Activated naive CD8-positive, alpha-beta T cell treated with anti-CD3 and anti-CD28 coated beads, Interleukin-2, amount 10 ng/mL, durations not matched to agents 7 days and 5 days (primary cell): ENCODE results near the gene WDR4. TPM values are rescaled to one million over a fixed set of nuclear protein-coding genes. Genes with fewer than 3 reads are reported as not detected.
"Not testable (repeated sequence)": the region's sequence is repeated elsewhere in the genome, so short reads cannot be mapped to it uniquely, and the experiment has no call there.

Experiments used
- ATAC-seq: fragments of 150-1000 bp; cut with Tn5 transposase; one replicate; pipeline ENCODE4 v1.10.0; 2021; ENCODE audit warnings: low read depth, moderate library complexity
- POLR2A ChIA-PET: fragments of 350-600 bp; sonication (Branson Sonifier 250); formaldehyde crosslinking; loops from one replicate; lab custom pipeline; 2021; ENCODE audit warnings: antibody characterized with exemption; lab: Charles Lee
- DNase-seq: peaks from one replicate; pipeline ENCODE4 v3.0.0; 2021
- H3K27ac Mint-ChIP-seq: one replicate; pipeline ENCODE4 v1.8.0; 2022; ENCODE audit warnings: mild to moderate bottlenecking, mixed read lengths
- H3K27me3 Mint-ChIP-seq: one replicate; pipeline ENCODE4 v1.8.0; 2022; ENCODE audit warnings: mild to moderate bottlenecking, moderate library complexity, mixed read lengths
- H3K36me3 Mint-ChIP-seq: one replicate; pipeline ENCODE4 v1.8.0; 2021; ENCODE audit warnings: mild to moderate bottlenecking, mixed read lengths
- H3K4me1 Mint-ChIP-seq: one replicate; pipeline ENCODE4 v1.8.0; 2021; ENCODE audit warnings: mixed read lengths
- H3K4me3 Mint-ChIP-seq: one replicate; pipeline ENCODE4 v1.8.0; 2022; ENCODE audit warnings: mild to moderate bottlenecking, moderate library complexity, mixed read lengths
- H3K9me3 Mint-ChIP-seq: one replicate; pipeline ENCODE4 v1.8.0; 2021; ENCODE audit warnings: mixed read lengths
- total RNA-seq, 2 experiments: library from RNA; stranded (reverse); gene quantifications; one replicate each; pipeline ENCODE4 v1.2.3, GENCODE V29; 2021

Gene WDR4
- total RNA-seq, 2 experiments from 2014 or later, result 27.2 to 28.5 TPM

GRCh38 chr21:42836767-42837301 is 42.5 kb downstream of the WDR4 start:
- DNase-seq (peak; percentile 25), ATAC-seq (no peak)
- peaks cover 18% of the 10 kb centered on the region for H3K4me1 Mint-ChIP-seq
- no peaks in the 10 kb centered on the region for H3K36me3 Mint-ChIP-seq
- H3K27me3 Mint-ChIP-seq, result no peaks in the 10 kb centered on the region
- H3K4me3 Mint-ChIP-seq, result no peak overlapping the region
- POLR2A ChIA-PET, result no interaction called here
- no peaks in the 10 kb centered on the region for H3K9me3 Mint-ChIP-seq
- no peak overlapping the region for H3K27ac Mint-ChIP-seq

GRCh38 chr21:42836402-42836666 is 43.0 kb downstream of the WDR4 start:
- POLR2A ChIA-PET, result no interaction called here

GRCh38 chr21:42835611-42836401 is 43.5 kb downstream of the WDR4 start:
- POLR2A ChIA-PET, result no interaction called here
- Mint-ChIP-seq H3K36me3 (no peaks in the 10 kb centered on the region), H3K4me1 (peaks cover 27% of the 10 kb centered on the region), H3K4me3 (no peak overlapping the region), H3K9me3 (no peaks in the 10 kb centered on the region), H3K27ac (peak overlapping the region; percentile 23), H3K27me3 (no peaks in the 10 kb centered on the region)
- no peak for ATAC-seq
- DNase-seq, result peak; percentile 10

More at GRCh38 chr21:42836402-42836666, 43.0 kb downstream of the WDR4 start:
- ATAC-seq, result no peak
- Mint-ChIP-seq H3K4me1 (peaks cover 23% of the 10 kb centered on the region), H3K27ac (no peak overlapping the region), H3K4me3 (no peak overlapping the region), H3K27me3 (no peaks in the 10 kb centered on the region), H3K9me3 (no peaks in the 10 kb centered on the region), H3K36me3 (no peaks in the 10 kb centered on the region)
- DNase-seq, result peak; percentile 8

- no peaks in the 10 kb centered on the region for H3K9me3 Mint-ChIP-seq
- H3K4me1 Mint-ChIP-seq, result peaks cover 31% of the 10 kb centered on the region
- no peak for ATAC-seq
- DNase-seq, result peak; percentile 6
- peaks cover 3% of the 10 kb centered on the region for H3K36me3 Mint-ChIP-seq
- H3K4me3 Mint-ChIP-seq, result no peak overlapping the region
- no peak overlapping the region for H3K27ac Mint-ChIP-seq
- POLR2A ChIA-PET, result no interaction called here
- peaks cover 5% of the 10 kb centered on the region for H3K27me3 Mint-ChIP-seq
Measured at GRCh38 chr21:42835211-42835610, 44.1 kb downstream of the WDR4 start.

GRCh38 chr21:42834726-42835191 is 44.6 kb downstream of the WDR4 start:
- Mint-ChIP-seq H3K4me1 (peaks cover 31% of the 10 kb centered on the region), H3K4me3 (no peak overlapping the region), H3K27me3 (peaks cover 5% of the 10 kb centered on the region), H3K27ac (no peak overlapping the region), H3K9me3 (no peaks in the 10 kb centered on the region), H3K36me3 (peaks cover 3% of the 10 kb centered on the region)
- POLR2A ChIA-PET, result no interaction called here
- ATAC-seq (no peak), DNase-seq (peak; percentile 22)

- Mint-ChIP-seq H3K27me3 (peaks cover 10% of the 10 kb centered on the region), H3K9me3 (no peaks in the 10 kb centered on the region), H3K27ac (peak overlapping the region; percentile 9), H3K4me1 (peaks cover 31% of the 10 kb centered on the region), H3K36me3 (peaks cover 3% of the 10 kb centered on the region), H3K4me3 (no peak overlapping the region)
- DNase-seq (peak; percentile 28), ATAC-seq (no peak)
- POLR2A ChIA-PET, result interaction anchor here (1.3 kb wide), 1 partner anchor 219 kb away, joined by 8 read pairs; no protein-coding TSS in a partner anchor
Measured at GRCh38 chr21:42833859-42834725, 45.2 kb downstream of the WDR4 start.

GRCh38 chr21:42833439-42833815 is 45.9 kb downstream of the WDR4 start:
- H3K27me3 Mint-ChIP-seq, result peaks cover 15% of the 10 kb centered on the region
- peaks cover 3% of the 10 kb centered on the region for H3K36me3 Mint-ChIP-seq
- POLR2A ChIA-PET, result interaction anchor here (0.6 to 1.3 kb wide), 2 partner anchors 218 to 236 kb away, joined by 3 to 8 read pairs; no protein-coding TSS in a partner anchor
- H3K27ac Mint-ChIP-seq, result peak overlapping the region; percentile 48
- no peaks in the 10 kb centered on the region for H3K9me3 Mint-ChIP-seq
- DNase-seq (peak; percentile 59), ATAC-seq (peak; percentile 78)
- H3K4me3 Mint-ChIP-seq, result peak overlapping the region; percentile 62
- H3K4me1 Mint-ChIP-seq, result peaks cover 31% of the 10 kb centered on the region

- Mint-ChIP-seq H3K4me1 (peaks cover 31% of the 10 kb centered on the region), H3K4me3 (peak overlapping the region; percentile 62), H3K27me3 (peaks cover 26% of the 10 kb centered on the region)
- not testable (repeated sequence) for H3K36me3 Mint-ChIP-seq, ATAC-seq, H3K9me3 Mint-ChIP-seq, H3K27ac Mint-ChIP-seq, DNase-seq
- POLR2A ChIA-PET, result interaction anchor here (0.7 to 1.3 kb wide), 2 partner anchors 217 to 239 kb away, joined by 4 to 8 read pairs; no protein-coding TSS in a partner anchor
Measured at GRCh38 chr21:42832321-42832630, 47.1 kb downstream of the WDR4 start.

- H3K9me3 Mint-ChIP-seq, result no peaks in the 10 kb centered on the region
- H3K4me3 Mint-ChIP-seq, result peak overlapping the region; percentile 51
- peaks cover 3% of the 10 kb centered on the region for H3K36me3 Mint-ChIP-seq
- no peak overlapping the region for H3K27ac Mint-ChIP-seq
- POLR2A ChIA-PET, result interaction anchor here (0.7 kb wide), 2 partner anchors 146 to 237 kb away, joined by 3 to 4 read pairs; no protein-coding TSS in a partner anchor
- H3K4me1 Mint-ChIP-seq, result peaks cover 31% of the 10 kb centered on the region
- ATAC-seq (no peak), DNase-seq (peak; percentile 45)
- H3K27me3 Mint-ChIP-seq, result peaks cover 40% of the 10 kb centered on the region
Measured at GRCh38 chr21:42830456-42831455, 48.6 kb downstream of the WDR4 start.

GRCh38 chr21:42829954-42830353 is 49.4 kb downstream of the WDR4 start:
- H3K9me3 Mint-ChIP-seq, result no peaks in the 10 kb centered on the region
- peak; percentile 7 for DNase-seq

GRCh38 chr21:42829417-42829816 is 49.9 kb downstream of the WDR4 start:
- H3K27ac Mint-ChIP-seq, result no peak overlapping the region
- POLR2A ChIA-PET, result no interaction called here
- no peaks in the 10 kb centered on the region for H3K9me3 Mint-ChIP-seq
- ATAC-seq (no peak), DNase-seq (no peak)
- H3K27me3 Mint-ChIP-seq, result peaks cover 53% of the 10 kb centered on the region
- H3K4me3 Mint-ChIP-seq, result no peak overlapping the region
- peaks cover 3% of the 10 kb centered on the region for H3K36me3 Mint-ChIP-seq
- peaks cover 31% of the 10 kb centered on the region for H3K4me1 Mint-ChIP-seq

More at GRCh38 chr21:42829954-42830353, 49.4 kb downstream of the WDR4 start:
- no peak for ATAC-seq
- Mint-ChIP-seq H3K27ac (no peak overlapping the region), H3K4me1 (peaks cover 31% of the 10 kb centered on the region), H3K4me3 (no peak overlapping the region), H3K36me3 (peaks cover 3% of the 10 kb centered on the region), H3K27me3 (peaks cover 48% of the 10 kb centered on the region)
- POLR2A ChIA-PET, result interaction anchor here (0.7 kb wide), 1 partner anchor 236 kb away, joined by 4 read pairs; no protein-coding TSS in a partner anchor

- H3K27ac Mint-ChIP-seq, result no peak overlapping the region
- H3K4me1 Mint-ChIP-seq, result peaks cover 21% of the 10 kb centered on the region
- H3K9me3 Mint-ChIP-seq, result no peaks in the 10 kb centered on the region
- DNase-seq (no peak), ATAC-seq (no peak)
- H3K36me3 Mint-ChIP-seq, result peaks cover 3% of the 10 kb centered on the region
- H3K4me3 Mint-ChIP-seq, result no peak overlapping the region
- H3K27me3 Mint-ChIP-seq, result peaks cover 57% of the 10 kb centered on the region
- POLR2A ChIA-PET, result no interaction called here
Measured at GRCh38 chr21:42827588-42827987, 51.8 kb downstream of the WDR4 start.
